Measurements from ENCODE around the gene PACRG. TPM values are rescaled to one million over a fixed set of nuclear protein-coding genes. Genes with fewer than 3 reads are reported as not detected.

PACRG gene
- total and polyA plus RNA-seq, 2 of the 8 experiments (the other 6 are each of a cell fraction or from before 2014, with no cell fraction given): 0.44 to 0.54 TPM

DNA sequence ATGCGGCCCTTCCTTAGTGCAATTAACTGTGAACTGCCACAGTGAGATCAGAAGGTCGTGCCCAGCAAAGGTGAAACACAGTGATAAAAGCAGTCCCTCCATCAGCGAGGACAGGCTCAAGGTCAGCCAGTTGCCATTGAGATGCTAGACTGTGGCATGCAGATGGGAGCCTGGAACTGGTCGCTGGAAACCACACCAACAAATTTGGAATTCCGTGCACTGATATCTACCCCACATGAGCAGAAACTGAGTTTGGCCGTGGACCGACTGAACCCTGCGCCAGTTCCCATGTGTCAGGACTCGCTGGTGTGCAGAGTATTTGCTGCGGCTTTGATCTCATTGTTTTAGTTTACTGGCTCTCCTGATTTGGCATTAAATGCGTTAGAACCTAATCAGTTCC is 561.1 kb downstream of the PACRG start (continued):
- TF ChIP-seq, protein P1, sequence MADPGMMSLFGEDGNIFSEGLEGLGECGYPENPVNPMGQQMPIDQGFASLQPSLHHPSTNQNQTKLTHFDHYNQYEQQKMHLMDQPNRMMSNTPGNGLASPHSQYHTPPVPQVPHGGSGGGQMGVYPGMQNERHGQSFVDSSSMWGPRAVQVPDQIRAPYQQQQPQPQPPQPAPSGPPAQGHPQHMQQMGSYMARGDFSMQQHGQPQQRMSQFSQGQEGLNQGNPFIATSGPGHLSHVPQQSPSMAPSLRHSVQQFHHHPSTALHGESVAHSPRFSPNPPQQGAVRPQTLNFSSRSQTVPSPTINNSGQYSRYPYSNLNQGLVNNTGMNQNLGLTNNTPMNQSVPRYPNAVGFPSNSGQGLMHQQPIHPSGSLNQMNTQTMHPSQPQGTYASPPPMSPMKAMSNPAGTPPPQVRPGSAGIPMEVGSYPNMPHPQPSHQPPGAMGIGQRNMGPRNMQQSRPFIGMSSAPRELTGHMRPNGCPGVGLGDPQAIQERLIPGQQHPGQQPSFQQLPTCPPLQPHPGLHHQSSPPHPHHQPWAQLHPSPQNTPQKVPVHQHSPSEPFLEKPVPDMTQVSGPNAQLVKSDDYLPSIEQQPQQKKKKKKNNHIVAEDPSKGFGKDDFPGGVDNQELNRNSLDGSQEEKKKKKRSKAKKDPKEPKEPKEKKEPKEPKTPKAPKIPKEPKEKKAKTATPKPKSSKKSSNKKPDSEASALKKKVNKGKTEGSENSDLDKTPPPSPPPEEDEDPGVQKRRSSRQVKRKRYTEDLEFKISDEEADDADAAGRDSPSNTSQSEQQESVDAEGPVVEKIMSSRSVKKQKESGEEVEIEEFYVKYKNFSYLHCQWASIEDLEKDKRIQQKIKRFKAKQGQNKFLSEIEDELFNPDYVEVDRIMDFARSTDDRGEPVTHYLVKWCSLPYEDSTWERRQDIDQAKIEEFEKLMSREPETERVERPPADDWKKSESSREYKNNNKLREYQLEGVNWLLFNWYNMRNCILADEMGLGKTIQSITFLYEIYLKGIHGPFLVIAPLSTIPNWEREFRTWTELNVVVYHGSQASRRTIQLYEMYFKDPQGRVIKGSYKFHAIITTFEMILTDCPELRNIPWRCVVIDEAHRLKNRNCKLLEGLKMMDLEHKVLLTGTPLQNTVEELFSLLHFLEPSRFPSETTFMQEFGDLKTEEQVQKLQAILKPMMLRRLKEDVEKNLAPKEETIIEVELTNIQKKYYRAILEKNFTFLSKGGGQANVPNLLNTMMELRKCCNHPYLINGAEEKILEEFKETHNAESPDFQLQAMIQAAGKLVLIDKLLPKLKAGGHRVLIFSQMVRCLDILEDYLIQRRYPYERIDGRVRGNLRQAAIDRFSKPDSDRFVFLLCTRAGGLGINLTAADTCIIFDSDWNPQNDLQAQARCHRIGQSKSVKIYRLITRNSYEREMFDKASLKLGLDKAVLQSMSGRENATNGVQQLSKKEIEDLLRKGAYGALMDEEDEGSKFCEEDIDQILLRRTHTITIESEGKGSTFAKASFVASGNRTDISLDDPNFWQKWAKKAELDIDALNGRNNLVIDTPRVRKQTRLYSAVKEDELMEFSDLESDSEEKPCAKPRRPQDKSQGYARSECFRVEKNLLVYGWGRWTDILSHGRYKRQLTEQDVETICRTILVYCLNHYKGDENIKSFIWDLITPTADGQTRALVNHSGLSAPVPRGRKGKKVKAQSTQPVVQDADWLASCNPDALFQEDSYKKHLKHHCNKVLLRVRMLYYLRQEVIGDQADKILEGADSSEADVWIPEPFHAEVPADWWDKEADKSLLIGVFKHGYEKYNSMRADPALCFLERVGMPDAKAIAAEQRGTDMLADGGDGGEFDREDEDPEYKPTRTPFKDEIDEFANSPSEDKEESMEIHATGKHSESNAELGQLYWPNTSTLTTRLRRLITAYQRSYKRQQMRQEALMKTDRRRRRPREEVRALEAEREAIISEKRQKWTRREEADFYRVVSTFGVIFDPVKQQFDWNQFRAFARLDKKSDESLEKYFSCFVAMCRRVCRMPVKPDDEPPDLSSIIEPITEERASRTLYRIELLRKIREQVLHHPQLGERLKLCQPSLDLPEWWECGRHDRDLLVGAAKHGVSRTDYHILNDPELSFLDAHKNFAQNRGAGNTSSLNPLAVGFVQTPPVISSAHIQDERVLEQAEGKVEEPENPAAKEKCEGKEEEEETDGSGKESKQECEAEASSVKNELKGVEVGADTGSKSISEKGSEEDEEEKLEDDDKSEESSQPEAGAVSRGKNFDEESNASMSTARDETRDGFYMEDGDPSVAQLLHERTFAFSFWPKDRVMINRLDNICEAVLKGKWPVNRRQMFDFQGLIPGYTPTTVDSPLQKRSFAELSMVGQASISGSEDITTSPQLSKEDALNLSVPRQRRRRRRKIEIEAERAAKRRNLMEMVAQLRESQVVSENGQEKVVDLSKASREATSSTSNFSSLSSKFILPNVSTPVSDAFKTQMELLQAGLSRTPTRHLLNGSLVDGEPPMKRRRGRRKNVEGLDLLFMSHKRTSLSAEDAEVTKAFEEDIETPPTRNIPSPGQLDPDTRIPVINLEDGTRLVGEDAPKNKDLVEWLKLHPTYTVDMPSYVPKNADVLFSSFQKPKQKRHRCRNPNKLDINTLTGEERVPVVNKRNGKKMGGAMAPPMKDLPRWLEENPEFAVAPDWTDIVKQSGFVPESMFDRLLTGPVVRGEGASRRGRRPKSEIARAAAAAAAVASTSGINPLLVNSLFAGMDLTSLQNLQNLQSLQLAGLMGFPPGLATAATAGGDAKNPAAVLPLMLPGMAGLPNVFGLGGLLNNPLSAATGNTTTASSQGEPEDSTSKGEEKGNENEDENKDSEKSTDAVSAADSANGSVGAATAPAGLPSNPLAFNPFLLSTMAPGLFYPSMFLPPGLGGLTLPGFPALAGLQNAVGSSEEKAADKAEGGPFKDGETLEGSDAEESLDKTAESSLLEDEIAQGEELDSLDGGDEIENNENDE (IDR thresholded peaks at IDR 0.05; ENCODE audit: insufficient replicate concordance, low read length): no peak
